Hepatocyte (in vitro differentiated cells): ENCODE data around the gene NKD1. TPM values are rescaled to one million over a fixed set of nuclear protein-coding genes. Genes with fewer than 3 reads are reported as not detected.

Source experiments
- DNase-seq: peaks from one replicate; pipeline ENCODE4 v3.0.0-alpha.2; 2016; ENCODE audit warnings: low spot score
- H2AFZ ChIP-seq: fragments of 200-600 bp; sonication (generic); 2 replicates; pipeline ENCODE4 v1.6.0; 2016; ENCODE audit warnings: antibody characterized with exemption, mild to moderate bottlenecking
- H3K27ac ChIP-seq: fragments of 200-600 bp; sonication (generic); 2 replicates; pipeline ENCODE4 v1.5.1; 2016; ENCODE audit warnings: mild to moderate bottlenecking
- H3K27me3 ChIP-seq: fragments of 200-600 bp; sonication (generic); 2 replicates; pipeline ENCODE4 v1.6.1; 2016
- H3K36me3 ChIP-seq: fragments of 200-600 bp; sonication (generic); replicated peaks from 2 replicates; pipeline ENCODE4 v1.5.1; 2016; ENCODE audit warnings: low read depth; ENCODE audit not compliant: insufficient read depth
- H3K4me1 ChIP-seq: fragments of 200-600 bp; sonication (generic); 2 replicates; pipeline ENCODE4 v1.5.1; 2016; ENCODE audit warnings: mild to moderate bottlenecking, moderate library complexity; ENCODE audit not compliant: insufficient read depth
- H3K4me2 ChIP-seq: fragments of 200-600 bp; sonication (generic); 2 replicates; pipeline ENCODE4 v1.6.0; 2016
- H3K4me3 ChIP-seq: fragments of 200-600 bp; sonication (generic); 2 replicates; pipeline ENCODE4 v1.5.1; 2016; ENCODE audit warnings: mild to moderate bottlenecking
- H3K79me2 ChIP-seq: fragments of 200-600 bp; sonication (generic); 2 replicates; pipeline ENCODE4 v1.6.0; 2017; ENCODE audit warnings: mild to moderate bottlenecking
- H3K9me2 ChIP-seq: fragments of 200-600 bp; sonication (generic); replicated peaks from 2 replicates; pipeline ENCODE4 v1.6.0; 2017; ENCODE audit warnings: mild to moderate bottlenecking; ENCODE audit not compliant: insufficient read depth
- H3K9me3 ChIP-seq: fragments of 200-600 bp; sonication (generic); 2 replicates; pipeline ENCODE4 v1.5.1; 2016; ENCODE audit warnings: low read depth, mild to moderate bottlenecking
- H4K20me1 ChIP-seq: fragments of 200-600 bp; sonication (generic); 2 replicates; pipeline ENCODE4 v1.6.0; 2016; ENCODE audit warnings: mild to moderate bottlenecking; ENCODE audit not compliant: insufficient read depth, poor library complexity, severe bottlenecking
- CTCF ChIP-seq: fragments of 200-600 bp; sonication (generic); IDR thresholded peaks from 2 replicates; pipeline ENCODE4 v1.5.1; 2016; ENCODE audit warnings: antibody characterized with exemption, mild to moderate bottlenecking; ENCODE audit not compliant: poor library complexity
- EZH2 ChIP-seq: fragments of 200-600 bp; sonication (generic); IDR thresholded peaks from 2 replicates; pipeline ENCODE4 v1.6.1; 2016; ENCODE audit warnings: antibody characterized with exemption, mild to moderate bottlenecking, borderline replicate concordance
- EZH2phosphoT487 ChIP-seq: fragments of 200-600 bp; sonication (generic); IDR thresholded peaks from one replicate; pipeline ENCODE4 v1.6.1; 2018; ENCODE audit warnings: antibody characterized with exemption, mild to moderate bottlenecking, low read depth, moderate library complexity; ENCODE audit not compliant: unreplicated experiment, severe bottlenecking
- WGBS: methylation state at CpG from one replicate; pipeline ENCODE4 v1.1.6; 2016; ENCODE audit warnings: low lambda C conversion rate; ENCODE audit errors: missing lambda C conversion rate; 5-methylcytosine and 5-hydroxymethylcytosine counted together
- polyA plus RNA-seq: library from polyadenylated mRNA; unstranded; fragments of >200 nt; fragmentation: Nextera tagmentation; extraction: Ambion mirVana; gene quantifications from 2 replicates; pipeline ENCODE4 v1.2.1, GENCODE V29; 2016
- total RNA-seq: library from RNA; depleted of rRNA; stranded (reverse); fragments of >200 nt; gene quantifications from 2 replicates; pipeline ENCODE4 v1.2.3, GENCODE V29; 2014

NKD1 gene
- total and polyA plus RNA-seq, 2 experiments from 2014 or later: 5.9 to 26.3 TPM

- Histone ChIP-seq H3K4me3 (no peak within 1 kb of the TSS), H3K4me1 (no peaks in the 10 kb centered on the region), H3K27ac (no peak within 1 kb of the TSS), H3K27me3 (no peaks in the 10 kb centered on the region), H3K9me3 (no peaks in the 10 kb centered on the region), H3K36me3 (no peaks in the 10 kb centered on the region), H3K79me2 (no peaks in the 10 kb centered on the region), H2AFZ (no peak within 1 kb of the TSS), H3K4me2 (no peak within 1 kb of the TSS), H3K9me2 (no peaks in the 10 kb centered on the region), H4K20me1 (no peaks in the 10 kb centered on the region)
- TF ChIP-seq EZH2 (no peak), CTCF (no peak), EZH2phosphoT487 (no peak)
- no peak for DNase-seq
- 86% methylated on average over 16 of the region's 16 CpGs for WGBS
Observed at GRCh38 chr16:50681021-50681885, 133.1 kb downstream of the NKD1 start, which contains the start of gene SNX20. TSS of gene SNX20 (minus strand) at chr16:50681312. CDS start at chr16:50677526, 3,786 bp downstream.

- H3K9me2 ChIP-seq: no peaks in the 10 kb centered on the region
- H3K36me3 ChIP-seq: no peaks in the 10 kb centered on the region
- no peaks in the 10 kb centered on the region for H4K20me1 ChIP-seq
- TF ChIP-seq CTCF (no peak), EZH2 (no peak)
- H3K4me2 ChIP-seq: no peak overlapping the region
- no peak overlapping the region for H3K4me3 ChIP-seq
- H3K27ac ChIP-seq: no peak overlapping the region
- WGBS: 82% methylated on average over 14 of the region's 14 CpGs
- H3K27me3 ChIP-seq: no peaks in the 10 kb centered on the region
- no peak for DNase-seq
- H3K4me1 ChIP-seq: no peaks in the 10 kb centered on the region
- no peaks in the 10 kb centered on the region for H3K79me2 ChIP-seq
- no peak overlapping the region for H2AFZ ChIP-seq
- no peaks in the 10 kb centered on the region for H3K9me3 ChIP-seq
Observed at GRCh38 chr16:50683689-50684374, 135.6 kb downstream of the NKD1 start.

GRCh38 chr16:50684823-50685461, 136.7 kb downstream of the NKD1 start:
- DNase-seq: no peak
- no peaks in the 10 kb centered on the region for H3K79me2 ChIP-seq
- TF ChIP-seq EZH2phosphoT487 (no peak), CTCF (no peak), EZH2 (no peak)
- H4K20me1 ChIP-seq: no peaks in the 10 kb centered on the region
- no peaks in the 10 kb centered on the region for H3K4me1 ChIP-seq
- 93% methylated on average over 11 of the region's 11 CpGs for WGBS
- H3K4me3 ChIP-seq: no peak overlapping the region
- H3K9me3 ChIP-seq: no peaks in the 10 kb centered on the region
- H3K36me3 ChIP-seq: no peaks in the 10 kb centered on the region
- no peaks in the 10 kb centered on the region for H3K9me2 ChIP-seq
- H2AFZ ChIP-seq: no peak overlapping the region
- no peak overlapping the region for H3K27ac ChIP-seq
- no peak overlapping the region for H3K4me2 ChIP-seq
- H3K27me3 ChIP-seq: no peaks in the 10 kb centered on the region
